B cell (primary cell): ENCODE data around the gene TUSC7. TPM values are rescaled to one million over a fixed set of nuclear protein-coding genes. Genes with fewer than 3 reads are reported as not detected.

Experiments
- ATAC-seq: fragments of 200-7000 bp; cut with Tn5 transposase; one replicate; pipeline ENCODE4 v1.10.0; 2021; ENCODE audit warnings: low read depth, mild to moderate bottlenecking, moderate number of reproducible peaks, moderate library complexity
- CTCF ChIA-PET: fragments of 350-600 bp; sonication (Branson Sonifier 250); formaldehyde crosslinking; loops from one replicate; lab custom pipeline; 2021; ENCODE audit warnings: antibody characterized with exemption, inconsistent platforms; lab: Charles Lee
- POLR2A ChIA-PET: fragments of 350-600 bp; sonication (Branson Sonifier 250); formaldehyde crosslinking; loops from one replicate; lab custom pipeline; 2021; ENCODE audit warnings: antibody characterized with exemption; lab: Charles Lee
- DNase-seq: peaks from one replicate; pipeline ENCODE4 v3.0.0; 2013
- H2AFZ ChIP-seq: 2 replicates; pipeline ENCODE4 v1.6.1; 2012; ENCODE audit warnings: mild to moderate bottlenecking, low read depth, low read length; ENCODE audit not compliant: insufficient read depth, poor library complexity, severe bottlenecking
- H3K27ac ChIP-seq, 2 donors: 1 replicate in 1 of 2; 2 replicates in 1 of 2; pipeline ENCODE4 v1.5.1; 2012 to 2013; ENCODE audit warnings: low read length in 2 of 2, mild to moderate bottlenecking in 2 of 2, moderate library complexity in 1 of 2
- H3K27me3 ChIP-seq, 4 experiments: fragments of 200-600 bp in 1 of 4; sonication (generic) in 1 of 4; replicated peaks in 1 of 4; 1 replicate in 2 of 4; 2 replicates in 2 of 4; pipeline versions ENCODE4 v1.6.1 to v1.7.0; 2013 to 2016; ENCODE audit warnings: low read length in 3 of 4, mild to moderate bottlenecking in 2 of 4, mixed read lengths in 1 of 4, moderate library complexity in 1 of 4; ENCODE audit not compliant: insufficient read depth in 4 of 4, control insufficient read depth in 3 of 4; ENCODE audit errors: control extremely low read depth in 1 of 4
- H3K36me3 ChIP-seq, 2 experiments: replicated peaks in 1 of 2; 1 replicate in 1 of 2; 2 replicates in 1 of 2; pipeline versions ENCODE4 v1.6.1 to v1.7.1; 2013; ENCODE audit warnings: low read length in 1 of 2; ENCODE audit not compliant: insufficient read depth in 2 of 2, control insufficient read depth in 1 of 2; ENCODE audit errors: control extremely low read depth in 1 of 2, extremely low read depth in 1 of 2
- H3K4me1 ChIP-seq, 2 donors: fragments of 200-600 bp in 1 of 2; sonication (generic) in 1 of 2; 1 replicate in 1 of 2; 2 replicates in 1 of 2; pipeline versions ENCODE4 v1.5.1 to v1.6.1; 2013 to 2017; ENCODE audit warnings: low read length in 2 of 2; ENCODE audit not compliant: control insufficient read depth in 2 of 2, insufficient read depth in 2 of 2
- H3K4me2 ChIP-seq: replicated peaks from 2 replicates; pipeline ENCODE3; 2012; ENCODE audit warnings: mild to moderate bottlenecking, low read depth, low read length; ENCODE audit not compliant: poor library complexity, severe bottlenecking
- H3K4me3 ChIP-seq, 5 experiments: fragments of 200-600 bp in 1 of 5; sonication (generic) in 1 of 5; 1 replicate in 3 of 5; 2 replicates in 2 of 5; pipeline versions ENCODE4 v1.5.1 to v1.7.0; 2011 to 2016; ENCODE audit warnings: low read length in 4 of 5, mild to moderate bottlenecking in 4 of 5, low read depth in 2 of 5, control low read depth in 1 of 5, moderate library complexity in 1 of 5; ENCODE audit not compliant: insufficient read depth in 1 of 5; ENCODE audit errors: control extremely low read depth in 1 of 5, extremely low read depth in 1 of 5
- H3K79me2 ChIP-seq: fragments of 200-600 bp; sonication (generic); one replicate; pipeline ENCODE4 v1.6.0; 2016; ENCODE audit warnings: low read length; ENCODE audit not compliant: control insufficient read depth, insufficient read depth
- H3K9ac ChIP-seq: fragments of 200-600 bp; sonication (generic); 2 replicates; pipeline ENCODE4 v1.6.1; 2017; ENCODE audit warnings: mild to moderate bottlenecking, low read length, moderate library complexity
- H3K9me3 ChIP-seq, 3 donors: one replicate each; pipeline versions ENCODE4 v1.6.1 to v1.7.1; 2013; ENCODE audit warnings: low read length in 2 of 3; ENCODE audit not compliant: control insufficient read depth in 2 of 3, insufficient read depth in 1 of 3; ENCODE audit errors: control extremely low read depth in 1 of 3
- H4K20me1 ChIP-seq: 2 replicates; pipeline ENCODE4 v1.6.0; 2012; ENCODE audit warnings: mild to moderate bottlenecking, low read length; ENCODE audit not compliant: insufficient read depth, control insufficient read depth, poor library complexity, severe bottlenecking
- H3K27ac Mint-ChIP-seq: one replicate; pipeline ENCODE4 v1.8.0; 2021; ENCODE audit warnings: mixed read lengths
- H3K27me3 Mint-ChIP-seq: one replicate; pipeline ENCODE4 v1.8.0; 2021; ENCODE audit warnings: mixed read lengths
- H3K4me1 Mint-ChIP-seq: one replicate; pipeline ENCODE4 v1.8.0; 2021; ENCODE audit warnings: mixed read lengths
- H3K4me3 Mint-ChIP-seq: one replicate; pipeline ENCODE4 v1.8.0; 2021; ENCODE audit warnings: mixed read lengths
- H3K9me3 Mint-ChIP-seq: one replicate; pipeline ENCODE4 v1.8.0; 2022; ENCODE audit warnings: mixed read lengths; ENCODE audit not compliant: insufficient read depth
- CTCF ChIP-seq: fragments of 200-600 bp; IDR thresholded peaks from one replicate; pipeline ENCODE4 v1.8.0; 2022; ENCODE audit warnings: antibody characterized with exemption, mild to moderate bottlenecking
- EZH2 ChIP-seq: IDR thresholded peaks from 2 replicates; pipeline ENCODE4 v1.6.1; 2012; ENCODE audit warnings: borderline replicate concordance, low read depth, mild to moderate bottlenecking, moderate library complexity, low read length; ENCODE audit not compliant: insufficient read depth, poor library complexity, severe bottlenecking
- WGBS: methylation state at CpG from one replicate; pipeline ENCODE4 v1.1.5; 2013; ENCODE audit warnings: missing lambda C conversion rate; ENCODE audit not compliant: insufficient coverage; 5-methylcytosine and 5-hydroxymethylcytosine counted together
- intact Hi-C: fragments of 100-400 bp; cut with micrococcal nuclease; formaldehyde crosslinking; loops from one replicate; pipeline ENCODE4 v1.10.0; 2022
- polyA plus RNA-seq: library from polyadenylated mRNA; depleted of rRNA; stranded (reverse); fragments of >200 nt; gene quantifications from 2 replicates; pipeline ENCODE4 v1.2.3, GENCODE V29; 2012
- total RNA-seq, 2 donors: library from RNA; stranded (reverse); fragments of 120-200 nt in 1 of 2; gene quantifications; 1 replicate in 1 of 2; 2 replicates in 1 of 2; pipeline versions ENCODE4 v1.2.3 to v1.2.4, GENCODE V29; 2013 to 2022

The TUSC7 gene
- total and polyA plus RNA-seq, 2 donors (not counting 1 experiment from before 2014, with no cell fraction given), result not detected

- Histone ChIP-seq H2AFZ (no peak overlapping the region), H3K9me3 (no peaks in the 10 kb centered on the region), H3K4me1 (no peaks in the 10 kb centered on the region), H3K4me2 (no peak overlapping the region), H3K4me3 (no peak overlapping the region), H4K20me1 (no peaks in the 10 kb centered on the region), H3K27ac (no peak overlapping the region), H3K79me2 (no peaks in the 10 kb centered on the region), H3K9ac (no peak overlapping the region), H3K36me3 (no peaks in the 10 kb centered on the region), H3K27me3 (no peaks in the 10 kb centered on the region)
- no peak overlapping the region for H3K27ac Mint-ChIP-seq
- no peak for DNase-seq
- no peaks in the 10 kb centered on the region for H3K4me1 Mint-ChIP-seq
- CTCF ChIA-PET, result no interaction called here
- no peak for TF ChIP-seq EZH2
- no peak for ATAC-seq
- WGBS, result 40% methylated on average over 1 of the region's 1 CpG
- no peaks in the 10 kb centered on the region for H3K27me3 Mint-ChIP-seq
- intact Hi-C loops, result no loop called here
- H3K9me3 Mint-ChIP-seq, result no peaks in the 10 kb centered on the region
- no peak overlapping the region for H3K4me3 Mint-ChIP-seq
- POLR2A ChIA-PET, result no interaction called here
These were observed 31.9 kb downstream of the TUSC7 start for GRCh38 chr3:116741467-116741866.

- Histone ChIP-seq H3K27me3 (no peaks in the 10 kb centered on the region), H3K4me2 (no peak overlapping the region), H3K27ac (no peak overlapping the region), H3K79me2 (no peaks in the 10 kb centered on the region), H3K36me3 (no peaks in the 10 kb centered on the region), H2AFZ (no peak overlapping the region), H3K9me3 (no peaks in the 10 kb centered on the region), H3K4me1 (no peaks in the 10 kb centered on the region), H3K4me3 (no peak overlapping the region), H4K20me1 (no peaks in the 10 kb centered on the region), H3K9ac (no peak overlapping the region)
- H3K9me3 Mint-ChIP-seq, result no peaks in the 10 kb centered on the region
- DNase-seq, result no peak
- POLR2A ChIA-PET, result no interaction called here
- intact Hi-C loops, result no loop called here
- H3K4me1 Mint-ChIP-seq, result no peaks in the 10 kb centered on the region
- H3K27ac Mint-ChIP-seq, result no peak overlapping the region
- CTCF ChIA-PET, result interaction anchor here (0.7 to 1.3 kb wide), 3 partner anchors 13 to 446 kb away, joined by 3 to 4 read pairs (median 4); no protein-coding TSS in a partner anchor
- TF ChIP-seq EZH2 (no peak), CTCF (no peak)
- no peaks in the 10 kb centered on the region for H3K27me3 Mint-ChIP-seq
- no peak overlapping the region for H3K4me3 Mint-ChIP-seq
- ATAC-seq, result no peak
These were observed 33.5 kb downstream of the TUSC7 start for GRCh38 chr3:116743062-116743461.
